DOHH2 (cell line): ENCODE results near the gene CCM2.

Source experiments
- CTCF ChIP-seq: fragments of 200-600 bp; sonication (generic); IDR thresholded peaks from one replicate; pipeline ENCODE4 v1.5.1; 2014; ENCODE audit warnings: antibody characterized with exemption, mild to moderate bottlenecking, low read depth, low read length; ENCODE audit not compliant: poor library complexity, severe bottlenecking
- EZH2phosphoT487 ChIP-seq: fragments of 200-600 bp; sonication (generic); IDR thresholded peaks from 2 replicates; pipeline ENCODE4 v1.6.1; 2017; ENCODE audit warnings: borderline replicate concordance, mild to moderate bottlenecking, antibody characterized with exemption, low read length, moderate library complexity, mixed read lengths

DNA sequence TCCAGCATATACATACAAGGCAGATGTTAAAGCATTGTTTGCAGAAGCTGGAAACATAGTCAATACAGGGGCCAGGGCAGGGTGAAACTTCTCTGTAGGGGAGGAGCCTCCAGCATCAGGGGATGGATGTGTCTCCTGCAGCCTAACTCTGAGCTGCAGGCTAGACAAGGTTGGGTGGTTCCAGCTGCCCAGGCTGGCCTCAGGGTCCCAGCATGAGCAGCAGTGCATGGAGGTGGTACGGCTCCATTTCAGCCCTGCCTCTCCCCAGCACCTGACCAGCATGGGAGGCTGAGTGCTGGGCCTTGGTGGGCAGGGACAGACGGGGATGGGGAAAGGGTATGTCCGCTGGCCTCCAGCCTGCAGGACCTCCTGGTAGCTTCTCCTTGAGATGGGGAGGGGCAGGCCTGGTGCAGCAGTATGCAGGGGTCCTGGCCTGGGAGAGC lies 118.9 kb downstream of the CCM2 start:
- no peak for TF ChIP-seq CTCF
- no peak for TF ChIP-seq EZH2phosphoT487
